Mesothelial cell of epicardium (in vitro differentiated cells): ENCODE measurements around the gene PRKN. TPM values are rescaled to one million over a fixed set of nuclear protein-coding genes. Genes with fewer than 3 reads are reported as not detected.

ENCODE experiments used
- DNase-seq, 2 experiments: peaks; one replicate each; pipeline ENCODE4 v3.0.0; 2021; ENCODE audit warnings: low spot score in 2 of 2; ENCODE audit not compliant: unreplicated experiment in 2 of 2
- H3K27ac Mint-ChIP-seq: 2 replicates; pipeline ENCODE4 v1.8.0; 2021; ENCODE audit warnings: mixed read lengths
- H3K27me3 Mint-ChIP-seq: 2 replicates; pipeline ENCODE4 v1.8.0; 2021; ENCODE audit warnings: low read depth, mixed read lengths
- H3K36me3 Mint-ChIP-seq: 2 replicates; pipeline ENCODE4 v1.8.0; 2021; ENCODE audit warnings: mixed read lengths
- H3K4me1 Mint-ChIP-seq: 2 replicates; pipeline ENCODE4 v1.8.0; 2021; ENCODE audit warnings: mixed read lengths
- H3K4me3 Mint-ChIP-seq: 2 replicates; pipeline ENCODE4 v1.8.0; 2021; ENCODE audit warnings: mild to moderate bottlenecking, moderate library complexity, mixed read lengths
- H3K9me3 Mint-ChIP-seq: 2 replicates; pipeline ENCODE4 v1.8.0; 2021; ENCODE audit warnings: mixed read lengths
- CTCF ChIP-seq: fragments of 200-600 bp; sonication (generic); IDR thresholded peaks from one replicate; pipeline ENCODE4 v1.5.0; 2021; ENCODE audit warnings: antibody characterized with exemption; ENCODE audit not compliant: unreplicated experiment
- total RNA-seq: library from RNA; stranded (reverse); gene quantifications from 3 replicates; pipeline ENCODE4 v1.2.1, GENCODE V29; 2021

Gene PRKN
- total RNA-seq, 1 donor from 2014 or later, result 7.6 TPM

DNA sequence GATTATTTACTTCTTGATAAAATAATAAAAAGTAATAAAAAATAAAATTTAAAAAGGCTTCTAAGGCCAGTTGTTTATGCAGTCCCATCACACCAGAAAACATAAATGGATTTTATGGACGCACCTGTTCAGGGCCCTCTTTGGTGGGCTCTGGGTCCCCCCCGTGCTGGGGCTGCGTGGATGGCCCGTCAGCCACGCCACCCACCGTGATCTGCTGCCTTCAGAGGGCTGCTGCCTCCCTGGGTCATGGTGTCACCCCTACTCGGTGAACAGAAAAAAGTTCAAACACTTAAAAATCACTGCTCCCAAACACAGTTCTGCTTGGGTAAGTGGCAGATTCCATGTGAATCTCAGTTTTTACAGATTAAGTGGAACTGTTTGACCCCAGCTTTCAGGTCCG, 1006.1 kb downstream of the PRKN start:
- Mint-ChIP-seq H3K9me3 (no peaks in the 10 kb centered on the region), H3K4me1 (no peaks in the 10 kb centered on the region), H3K4me3 (no peak overlapping the region), H3K36me3 (no peaks in the 10 kb centered on the region), H3K27me3 (peaks cover 21% of the 10 kb centered on the region), H3K27ac (no peak overlapping the region)
- no peak for DNase-seq
- no peak for TF ChIP-seq CTCF

DNA sequence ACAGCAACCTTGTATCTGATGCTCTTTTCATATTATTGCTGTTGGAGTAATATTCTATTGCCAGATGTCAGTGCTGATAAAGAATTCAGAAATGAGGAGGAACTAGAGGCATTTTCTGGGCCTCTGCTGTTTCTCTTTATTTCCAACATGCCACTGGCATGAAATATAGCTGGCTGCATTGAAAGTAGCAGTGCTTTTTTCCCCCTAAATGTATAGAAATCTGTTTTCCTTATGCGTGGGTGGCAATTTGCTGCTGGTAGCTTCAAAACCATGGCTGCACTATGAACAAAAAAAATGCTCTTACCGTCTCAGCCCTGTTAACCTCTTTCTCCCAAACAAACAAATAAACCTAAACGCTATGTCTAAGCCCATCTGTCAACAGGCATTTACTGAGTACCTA, 1011.4 kb downstream of the PRKN start:
- Mint-ChIP-seq H3K27ac (no peak overlapping the region), H3K27me3 (peaks cover 15% of the 10 kb centered on the region), H3K4me3 (no peak overlapping the region)

DNA sequence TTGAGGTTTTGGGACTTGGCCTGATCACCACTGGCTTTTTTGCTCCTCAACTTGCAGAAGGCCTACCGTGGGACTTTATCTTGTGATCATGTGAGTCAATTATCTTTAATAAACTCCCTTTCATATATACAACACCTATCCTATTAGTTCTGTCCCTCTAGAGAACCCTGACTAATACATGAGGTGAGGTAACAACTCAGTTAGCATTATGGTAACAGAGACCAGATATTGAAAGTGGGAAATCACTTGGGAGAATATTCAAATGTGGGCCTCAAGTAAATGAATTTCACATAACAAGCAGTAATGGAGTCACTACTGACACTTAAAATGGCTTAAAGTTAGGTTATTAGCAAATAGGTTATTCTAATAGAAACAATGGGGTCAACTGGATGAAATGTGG, 1015.6 kb downstream of the PRKN start:
- Mint-ChIP-seq H3K36me3 (no peaks in the 10 kb centered on the region), H3K4me3 (no peak overlapping the region), H3K9me3 (peaks cover 9% of the 10 kb centered on the region), H3K4me1 (no peaks in the 10 kb centered on the region), H3K27ac (no peak overlapping the region), H3K27me3 (peaks cover 28% of the 10 kb centered on the region)
- TF ChIP-seq CTCF, result no peak
- no peak for DNase-seq

More for the DNA sequence above, 1011.4 kb downstream of the PRKN start:
- no peak for DNase-seq
- H3K9me3 Mint-ChIP-seq, result peaks cover 9% of the 10 kb centered on the region
- no peaks in the 10 kb centered on the region for H3K36me3 Mint-ChIP-seq
- H3K4me1 Mint-ChIP-seq, result no peaks in the 10 kb centered on the region
- TF ChIP-seq CTCF, result no peak

DNA sequence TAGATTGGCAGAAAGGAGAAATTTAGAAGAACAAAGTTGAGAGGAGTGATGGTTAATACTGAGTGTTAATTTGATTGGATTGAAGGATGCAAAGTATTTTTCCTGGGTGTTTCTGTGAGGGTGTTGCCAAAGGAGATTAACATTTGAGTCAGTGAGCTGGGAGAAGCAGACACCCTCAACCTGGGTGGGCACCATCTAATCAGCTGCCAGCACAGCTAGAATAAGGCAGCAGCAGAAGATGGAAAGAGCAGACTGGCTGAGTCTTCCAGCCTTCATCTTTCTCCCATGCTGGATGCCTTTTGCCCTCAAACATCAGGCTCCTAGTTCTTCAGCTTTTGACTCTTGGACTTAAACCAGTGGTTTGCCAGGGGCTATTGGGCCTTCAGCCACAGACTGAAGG, 1016.1 kb downstream of the PRKN start:
- Mint-ChIP-seq H3K36me3 (no peaks in the 10 kb centered on the region), H3K4me1 (no peaks in the 10 kb centered on the region), H3K4me3 (no peak overlapping the region), H3K27me3 (peaks cover 27% of the 10 kb centered on the region), H3K9me3 (peaks cover 9% of the 10 kb centered on the region), H3K27ac (no peak overlapping the region)
- DNase-seq, result no peak
- TF ChIP-seq CTCF, result no peak

GRCh38 chr6:161710698-161711097, 1016.9 kb downstream of the PRKN start:
- Mint-ChIP-seq H3K36me3 (no peaks in the 10 kb centered on the region), H3K9me3 (peaks cover 9% of the 10 kb centered on the region)

More at GRCh38 chr6:161710698-161711097, 1016.9 kb downstream of the PRKN start:
- no peaks in the 10 kb centered on the region for H3K4me1 Mint-ChIP-seq
- no peak for DNase-seq
- TF ChIP-seq CTCF, result no peak
- H3K27me3 Mint-ChIP-seq, result peaks cover 30% of the 10 kb centered on the region
- no peak overlapping the region for H3K27ac Mint-ChIP-seq
- H3K4me3 Mint-ChIP-seq, result no peak overlapping the region
